HEK293 (cell line): Measurements from ENCODE around the gene HSF2.

Experiments
- CTCF ChIA-PET: fragments of 350-600 bp; formaldehyde crosslinking; extraction: SDS; loops from one replicate; lab custom pipeline; 2021; ENCODE audit warnings: antibody characterized with exemption; lab: Yijun Ruan, JAX
- POLR2A ChIA-PET: fragments of 300-600 bp; formaldehyde crosslinking; extraction: SDS; loops from one replicate; lab custom pipeline; 2020; ENCODE audit warnings: antibody characterized with exemption, inconsistent platforms; lab: Yijun Ruan, JAX
- H3K27ac ChIP-seq: fragments of 200-500 bp; sonication (Bioruptor generic); 2 replicates; pipeline ENCODE4 v1.5.1; 2014; ENCODE audit warnings: low read depth, low read length, control low read depth, inconsistent platforms; ENCODE audit errors: extremely low read depth
- H3K36me3 ChIP-seq, 2 experiments: fragments of 200-500 bp in 1 of 2; sonication (Bioruptor generic) in 1 of 2; 1 replicate in 1 of 2; 2 replicates in 1 of 2; pipeline ENCODE4 v1.5.1; 2014 to 2017; ENCODE audit warnings: inconsistent platforms in 2 of 2, low read length in 2 of 2; ENCODE audit not compliant: control insufficient read depth in 2 of 2, insufficient read depth in 1 of 2
- H3K4me1 ChIP-seq: fragments of 200-500 bp; sonication (Bioruptor generic); 2 replicates; pipeline ENCODE4 v1.5.1; 2014; ENCODE audit warnings: mild to moderate bottlenecking, low read length, inconsistent platforms; ENCODE audit not compliant: control insufficient read depth, insufficient read depth
- H3K4me3 ChIP-seq: 2 replicates; pipeline ENCODE4 v1.5.1; 2011; ENCODE audit warnings: low read depth, mild to moderate bottlenecking, control low read depth, low read length, moderate library complexity
- H3K9me3 ChIP-seq: fragments of 200-500 bp; sonication (Bioruptor generic); 2 replicates; pipeline ENCODE4 v1.5.1; 2014; ENCODE audit warnings: low read depth, low read length, inconsistent platforms; ENCODE audit not compliant: control insufficient read depth, insufficient read depth
- GLIS1 ChIP-seq: fragments of 450-650 bp; formaldehyde crosslinking; IDR thresholded peaks from 2 replicates; pipeline ENCODE4 v1.5.1; 2016; ENCODE audit warnings: missing biosample characterization, missing genetic modification characterization
- RBAK ChIP-seq: fragments of 450-650 bp; formaldehyde crosslinking; IDR thresholded peaks from 2 replicates; pipeline ENCODE4 v1.5.1; 2016; ENCODE audit warnings: missing biosample characterization, missing genetic modification characterization
- SP2 ChIP-seq: fragments of 450-650 bp; formaldehyde crosslinking; IDR thresholded peaks from 2 replicates; pipeline ENCODE4 v1.5.1; 2016; ENCODE audit warnings: missing biosample characterization, missing genetic modification characterization
- ZFP37 ChIP-seq: fragments of 450-650 bp; formaldehyde crosslinking; IDR thresholded peaks from 2 replicates; pipeline ENCODE4 v1.5.1; 2016; ENCODE audit warnings: missing biosample characterization, missing genetic modification characterization
- ZNF114 ChIP-seq: fragments of 450-650 bp; formaldehyde crosslinking; IDR thresholded peaks from 2 replicates; pipeline ENCODE4 v1.5.0; 2017; ENCODE audit warnings: missing biosample characterization, missing genetic modification characterization
- ZNF121 ChIP-seq: fragments of 450-650 bp; formaldehyde crosslinking; IDR thresholded peaks from 2 replicates; pipeline ENCODE4 v1.5.1; 2016; ENCODE audit warnings: missing biosample characterization, missing genetic modification characterization
- ZNF311 ChIP-seq: fragments of 450-650 bp; formaldehyde crosslinking; IDR thresholded peaks from 2 replicates; pipeline ENCODE4 v1.5.1; 2017; ENCODE audit warnings: missing biosample characterization, missing genetic modification characterization, borderline replicate concordance
- ZNF416 ChIP-seq: fragments of 450-650 bp; formaldehyde crosslinking; IDR thresholded peaks from 2 replicates; pipeline ENCODE4 v1.5.1; 2016; ENCODE audit warnings: missing biosample characterization, missing genetic modification characterization
- ZNF423 ChIP-seq: fragments of 450-650 bp; formaldehyde crosslinking; IDR thresholded peaks from 2 replicates; pipeline ENCODE4 v1.5.1; 2016; ENCODE audit warnings: missing biosample characterization, missing genetic modification characterization
- ZNF510 ChIP-seq: fragments of 450-650 bp; formaldehyde crosslinking; IDR thresholded peaks from 2 replicates; pipeline ENCODE4 v1.5.1; 2018; ENCODE audit warnings: mild to moderate bottlenecking, missing genetic modification characterization, missing biosample characterization; ENCODE audit not compliant: insufficient replicate concordance
- ZNF561 ChIP-seq: fragments of 450-650 bp; IDR thresholded peaks from 2 replicates; pipeline ENCODE4 v1.5.1; 2018; ENCODE audit warnings: missing biosample characterization, missing genetic modification characterization, borderline replicate concordance
- ZNF610 ChIP-seq: fragments of 450-650 bp; formaldehyde crosslinking; IDR thresholded peaks from 2 replicates; pipeline ENCODE4 v1.5.1; 2016; ENCODE audit warnings: missing biosample characterization, missing genetic modification characterization, borderline replicate concordance
- ZNF624 ChIP-seq: fragments of 450-650 bp; formaldehyde crosslinking; IDR thresholded peaks from 2 replicates; pipeline ENCODE4 v1.5.1; 2017; ENCODE audit warnings: missing biosample characterization, missing genetic modification characterization
- ZNF654 ChIP-seq: fragments of 450-650 bp; formaldehyde crosslinking; IDR thresholded peaks from 2 replicates; pipeline ENCODE4 v1.5.1; 2016; ENCODE audit warnings: low read depth, missing biosample characterization, missing genetic modification characterization
- ZNF677 ChIP-seq: fragments of 450-650 bp; IDR thresholded peaks from 2 replicates; pipeline ENCODE4 v1.5.0; 2018; ENCODE audit warnings: missing biosample characterization, mild to moderate bottlenecking, missing genetic modification characterization, moderate library complexity
- ZNF76 ChIP-seq: fragments of 450-650 bp; formaldehyde crosslinking; IDR thresholded peaks from 2 replicates; pipeline ENCODE4; 2016; ENCODE audit warnings: low read depth, missing biosample characterization, missing genetic modification characterization, borderline replicate concordance
- ZNF777 ChIP-seq: fragments of 450-650 bp; formaldehyde crosslinking; IDR thresholded peaks from 2 replicates; pipeline ENCODE4 v1.5.1; 2017; ENCODE audit warnings: missing biosample characterization, missing genetic modification characterization, borderline replicate concordance
- ZNF837 ChIP-seq: fragments of 450-650 bp; formaldehyde crosslinking; IDR thresholded peaks from 2 replicates; pipeline ENCODE4 v1.5.1; 2016; ENCODE audit warnings: missing biosample characterization, missing genetic modification characterization
- TF ChIP-seq, protein P1 (sequence below): fragments of 450-650 bp; formaldehyde crosslinking; optimal IDR thresholded peaks from 2 replicates; pipeline ENCODE3; 2016; ENCODE audit warnings: missing biosample characterization, mild to moderate bottlenecking, missing genetic modification characterization
- TF ChIP-seq, protein P2 (sequence below): fragments of 450-650 bp; formaldehyde crosslinking; IDR thresholded peaks from 2 replicates; pipeline ENCODE4 v1.5.1; 2016; ENCODE audit warnings: missing biosample characterization, missing genetic modification characterization
- TF ChIP-seq, protein P3 (sequence below): fragments of 450-650 bp; formaldehyde crosslinking; IDR thresholded peaks from 2 replicates; pipeline ENCODE4 v1.5.1; 2016; ENCODE audit warnings: missing biosample characterization, missing genetic modification characterization
- TF ChIP-seq, protein P4 (sequence below): fragments of 450-650 bp; formaldehyde crosslinking; IDR thresholded peaks from 2 replicates; pipeline ENCODE4 v1.5.1; 2016; ENCODE audit warnings: missing biosample characterization, missing genetic modification characterization
- TF ChIP-seq, protein P5 (sequence below): fragments of 450-650 bp; IDR thresholded peaks from 2 replicates; pipeline ENCODE4 v1.5.1; 2018; ENCODE audit warnings: missing biosample characterization, mild to moderate bottlenecking, missing genetic modification characterization

Gene HSF2

DNA sequence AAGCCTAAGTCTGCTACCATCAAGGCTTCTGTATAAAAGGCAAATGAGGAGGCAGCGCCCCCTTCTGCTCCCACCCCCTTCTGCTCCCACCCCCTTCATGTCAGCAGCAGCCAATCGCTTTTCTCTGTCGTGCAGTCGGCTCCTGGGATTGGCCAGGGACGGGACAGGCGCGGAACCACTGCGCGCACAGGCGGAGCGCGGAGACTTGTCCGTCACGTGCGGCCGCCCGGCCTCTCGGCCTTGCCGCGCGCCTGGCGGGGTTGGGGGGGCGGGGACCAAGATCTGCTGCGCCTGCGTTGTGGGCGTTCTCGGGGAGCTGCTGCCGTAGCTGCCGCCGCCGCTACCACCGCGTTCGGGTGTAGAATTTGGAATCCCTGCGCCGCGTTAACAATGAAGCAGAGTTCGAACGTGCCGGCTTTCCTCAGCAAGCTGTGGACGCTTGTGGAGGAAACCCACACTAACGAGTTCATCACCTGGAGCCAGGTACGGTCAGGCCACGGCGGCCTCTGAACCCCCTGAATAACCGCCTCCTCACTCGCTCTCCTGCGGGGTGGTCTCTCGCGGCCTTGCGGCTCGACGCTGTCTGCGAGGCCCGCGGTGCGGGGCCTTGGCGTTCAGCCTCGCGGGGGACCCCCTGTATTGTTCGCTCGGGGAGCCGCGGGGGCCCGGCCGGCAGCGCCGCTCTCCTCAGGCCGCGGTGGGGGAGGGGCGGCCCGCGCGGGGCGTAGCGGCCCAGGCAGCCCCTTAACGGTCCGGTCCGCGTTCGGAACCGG lies at the start of gene HSF2 (continued):
- TF ChIP-seq ZNF76 (tag by site-specific recombination), result no peak; the same call in 1 of the 2 replicates
- no peak for TF ChIP-seq ZNF654 (tag by site-specific recombination)
- peak; percentile 97 for TF ChIP-seq SP2
- TF ChIP-seq ZNF561, result peak; percentile 76; the same call in 1 of the 2 replicates
- TF ChIP-seq, protein P1, sequence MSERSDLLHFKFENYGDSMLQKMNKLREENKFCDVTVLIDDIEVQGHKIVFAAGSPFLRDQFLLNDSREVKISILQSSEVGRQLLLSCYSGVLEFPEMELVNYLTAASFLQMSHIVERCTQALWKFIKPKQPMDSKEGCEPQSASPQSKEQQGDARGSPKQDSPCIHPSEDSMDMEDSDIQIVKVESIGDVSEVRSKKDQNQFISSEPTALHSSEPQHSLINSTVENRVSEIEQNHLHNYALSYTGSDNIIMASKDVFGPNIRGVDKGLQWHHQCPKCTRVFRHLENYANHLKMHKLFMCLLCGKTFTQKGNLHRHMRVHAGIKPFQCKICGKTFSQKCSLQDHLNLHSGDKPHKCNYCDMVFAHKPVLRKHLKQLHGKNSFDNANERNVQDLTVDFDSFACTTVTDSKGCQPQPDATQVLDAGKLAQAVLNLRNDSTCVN, result peak; percentile 77
- no peak for TF ChIP-seq ZNF510 (tag by site-specific recombination)
- TF ChIP-seq ZNF423, result no peak
- TF ChIP-seq ZNF114 (tag by site-specific recombination), result no peak
- no peak for TF ChIP-seq ZNF311 (tag by site-specific recombination)
- TF ChIP-seq ZNF416 (tag by site-specific recombination), result no peak
- TF ChIP-seq ZNF610, result no peak
- TF ChIP-seq, protein P2, sequence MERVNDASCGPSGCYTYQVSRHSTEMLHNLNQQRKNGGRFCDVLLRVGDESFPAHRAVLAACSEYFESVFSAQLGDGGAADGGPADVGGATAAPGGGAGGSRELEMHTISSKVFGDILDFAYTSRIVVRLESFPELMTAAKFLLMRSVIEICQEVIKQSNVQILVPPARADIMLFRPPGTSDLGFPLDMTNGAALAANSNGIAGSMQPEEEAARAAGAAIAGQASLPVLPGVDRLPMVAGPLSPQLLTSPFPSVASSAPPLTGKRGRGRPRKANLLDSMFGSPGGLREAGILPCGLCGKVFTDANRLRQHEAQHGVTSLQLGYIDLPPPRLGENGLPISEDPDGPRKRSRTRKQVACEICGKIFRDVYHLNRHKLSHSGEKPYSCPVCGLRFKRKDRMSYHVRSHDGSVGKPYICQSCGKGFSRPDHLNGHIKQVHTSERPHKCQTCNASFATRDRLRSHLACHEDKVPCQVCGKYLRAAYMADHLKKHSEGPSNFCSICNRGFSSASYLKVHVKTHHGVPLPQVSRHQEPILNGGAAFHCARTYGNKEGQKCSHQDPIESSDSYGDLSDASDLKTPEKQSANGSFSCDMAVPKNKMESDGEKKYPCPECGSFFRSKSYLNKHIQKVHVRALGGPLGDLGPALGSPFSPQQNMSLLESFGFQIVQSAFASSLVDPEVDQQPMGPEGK, result peak; percentile 64
- TF ChIP-seq ZNF837 (tag by site-specific recombination), result no peak
- no peak for TF ChIP-seq ZNF624 (tag by site-specific recombination)
- peak; percentile 58 for TF ChIP-seq GLIS1 (tag by site-specific recombination)

DNA sequence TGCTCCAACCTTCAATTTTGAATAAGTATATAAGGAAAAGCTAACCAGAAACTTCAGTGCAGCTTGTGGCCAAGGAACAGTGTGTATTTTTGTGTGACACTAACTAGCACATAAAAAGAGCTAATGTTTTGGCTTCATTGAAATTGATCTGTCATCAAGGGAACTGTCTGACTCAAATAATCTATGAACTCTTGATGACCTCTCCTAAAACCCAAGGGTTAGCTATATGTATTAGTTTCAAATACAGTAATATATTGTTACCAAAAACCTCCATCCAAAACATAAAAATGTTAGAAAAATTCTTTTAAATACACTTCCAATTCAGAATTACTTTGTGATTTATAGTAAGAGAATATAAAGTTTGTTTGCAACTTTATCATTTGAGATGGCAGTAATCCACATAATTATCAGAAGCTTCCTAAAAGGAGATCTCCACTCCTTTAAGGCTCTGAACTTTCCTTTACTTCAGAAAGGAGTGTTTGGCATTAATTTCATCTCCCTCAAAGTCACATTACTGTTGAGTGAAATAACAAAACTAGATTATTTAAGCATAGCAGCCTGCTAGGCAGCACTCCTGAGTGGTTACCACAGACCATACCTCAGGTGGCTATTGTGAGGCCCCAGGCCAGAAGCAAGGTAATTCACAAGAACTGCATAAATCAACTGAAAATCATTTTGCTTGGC lies 46.3 kb upstream of the HSF2 start:
- H3K4me1 ChIP-seq, result no peaks in the 10 kb centered on the region
- TF ChIP-seq ZFP37 (tag by site-specific recombination), result no peak
- TF ChIP-seq RBAK (tag by site-specific recombination), result no peak
- TF ChIP-seq, all 188 proteins: peak for 0
- Histone ChIP-seq H3K27ac (no peak overlapping the region), H3K4me3 (no peak overlapping the region), H3K36me3 (no peaks in the 10 kb centered on the region), H3K9me3 (no peaks in the 10 kb centered on the region)
- ChIA-PET CTCF (interaction anchor here (0.6 to 1.1 kb wide), 3 partner anchors 9 to 486 kb away, joined by 3 read pairs; no protein-coding TSS in a partner anchor), POLR2A (no interaction called here)

DNA sequence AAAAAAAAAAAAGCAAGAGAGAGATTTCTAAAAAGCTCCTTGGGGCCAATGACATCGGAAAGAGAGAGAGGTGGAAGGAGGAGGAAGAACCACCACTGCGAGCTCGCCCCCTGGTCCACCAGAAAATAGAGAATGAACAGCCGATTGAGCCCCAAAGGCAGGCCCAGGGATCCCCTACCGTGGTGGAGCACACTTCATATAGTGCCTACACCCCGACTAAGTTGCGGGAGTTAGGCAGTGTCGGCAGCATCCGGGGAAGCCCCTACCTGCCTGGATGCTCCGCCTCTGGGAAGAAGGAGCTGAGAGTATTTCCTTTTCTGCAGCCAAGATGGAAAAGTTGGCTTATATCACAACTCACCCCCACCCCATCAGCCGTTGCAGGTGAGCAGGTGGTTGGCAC lies 38.6 kb upstream of the HSF2 start:
- ChIA-PET POLR2A (no interaction called here), CTCF (interaction anchor here (0.7 to 1.2 kb wide), 2 partner anchors 9 to 649 kb away, joined by 3 to 4 read pairs; no protein-coding TSS in a partner anchor)
- Histone ChIP-seq H3K27ac (no peak overlapping the region), H3K9me3 (no peaks in the 10 kb centered on the region), H3K4me3 (no peak overlapping the region), H3K36me3 (no peaks in the 10 kb centered on the region), H3K4me1 (no peaks in the 10 kb centered on the region)
- TF ChIP-seq, protein P3, sequence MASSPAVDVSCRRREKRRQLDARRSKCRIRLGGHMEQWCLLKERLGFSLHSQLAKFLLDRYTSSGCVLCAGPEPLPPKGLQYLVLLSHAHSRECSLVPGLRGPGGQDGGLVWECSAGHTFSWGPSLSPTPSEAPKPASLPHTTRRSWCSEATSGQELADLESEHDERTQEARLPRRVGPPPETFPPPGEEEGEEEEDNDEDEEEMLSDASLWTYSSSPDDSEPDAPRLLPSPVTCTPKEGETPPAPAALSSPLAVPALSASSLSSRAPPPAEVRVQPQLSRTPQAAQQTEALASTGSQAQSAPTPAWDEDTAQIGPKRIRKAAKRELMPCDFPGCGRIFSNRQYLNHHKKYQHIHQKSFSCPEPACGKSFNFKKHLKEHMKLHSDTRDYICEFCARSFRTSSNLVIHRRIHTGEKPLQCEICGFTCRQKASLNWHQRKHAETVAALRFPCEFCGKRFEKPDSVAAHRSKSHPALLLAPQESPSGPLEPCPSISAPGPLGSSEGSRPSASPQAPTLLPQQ (tag by site-specific recombination), result no peak
- TF ChIP-seq, protein P4, sequence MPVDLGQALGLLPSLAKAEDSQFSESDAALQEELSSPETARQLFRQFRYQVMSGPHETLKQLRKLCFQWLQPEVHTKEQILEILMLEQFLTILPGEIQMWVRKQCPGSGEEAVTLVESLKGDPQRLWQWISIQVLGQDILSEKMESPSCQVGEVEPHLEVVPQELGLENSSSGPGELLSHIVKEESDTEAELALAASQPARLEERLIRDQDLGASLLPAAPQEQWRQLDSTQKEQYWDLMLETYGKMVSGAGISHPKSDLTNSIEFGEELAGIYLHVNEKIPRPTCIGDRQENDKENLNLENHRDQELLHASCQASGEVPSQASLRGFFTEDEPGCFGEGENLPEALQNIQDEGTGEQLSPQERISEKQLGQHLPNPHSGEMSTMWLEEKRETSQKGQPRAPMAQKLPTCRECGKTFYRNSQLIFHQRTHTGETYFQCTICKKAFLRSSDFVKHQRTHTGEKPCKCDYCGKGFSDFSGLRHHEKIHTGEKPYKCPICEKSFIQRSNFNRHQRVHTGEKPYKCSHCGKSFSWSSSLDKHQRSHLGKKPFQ (tag by site-specific recombination), result no peak
- no peak for TF ChIP-seq ZNF654 (tag by site-specific recombination)
- TF ChIP-seq, protein P5, sequence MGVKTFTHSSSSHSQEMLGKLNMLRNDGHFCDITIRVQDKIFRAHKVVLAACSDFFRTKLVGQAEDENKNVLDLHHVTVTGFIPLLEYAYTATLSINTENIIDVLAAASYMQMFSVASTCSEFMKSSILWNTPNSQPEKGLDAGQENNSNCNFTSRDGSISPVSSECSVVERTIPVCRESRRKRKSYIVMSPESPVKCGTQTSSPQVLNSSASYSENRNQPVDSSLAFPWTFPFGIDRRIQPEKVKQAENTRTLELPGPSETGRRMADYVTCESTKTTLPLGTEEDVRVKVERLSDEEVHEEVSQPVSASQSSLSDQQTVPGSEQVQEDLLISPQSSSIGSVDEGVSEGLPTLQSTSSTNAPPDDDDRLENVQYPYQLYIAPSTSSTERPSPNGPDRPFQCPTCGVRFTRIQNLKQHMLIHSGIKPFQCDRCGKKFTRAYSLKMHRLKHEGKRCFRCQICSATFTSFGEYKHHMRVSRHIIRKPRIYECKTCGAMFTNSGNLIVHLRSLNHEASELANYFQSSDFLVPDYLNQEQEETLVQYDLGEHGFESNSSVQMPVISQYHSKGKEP (tag by site-specific recombination), result no peak
- no peak for TF ChIP-seq ZNF777 (tag by site-specific recombination)
- no peak for TF ChIP-seq ZNF423
- no peak for TF ChIP-seq ZNF121 (tag by site-specific recombination)
- TF ChIP-seq ZNF677, result no peak
